ENCODE results near the gene ADGRD1. TPM values are rescaled to one million over a fixed set of nuclear protein-coding genes. Genes with fewer than 3 reads are reported as not detected.

Gene ADGRD1
- total RNA-seq, 4 donors from 2014 or later: 8.3 to 18.1 (median 12.5) TPM

DNA sequence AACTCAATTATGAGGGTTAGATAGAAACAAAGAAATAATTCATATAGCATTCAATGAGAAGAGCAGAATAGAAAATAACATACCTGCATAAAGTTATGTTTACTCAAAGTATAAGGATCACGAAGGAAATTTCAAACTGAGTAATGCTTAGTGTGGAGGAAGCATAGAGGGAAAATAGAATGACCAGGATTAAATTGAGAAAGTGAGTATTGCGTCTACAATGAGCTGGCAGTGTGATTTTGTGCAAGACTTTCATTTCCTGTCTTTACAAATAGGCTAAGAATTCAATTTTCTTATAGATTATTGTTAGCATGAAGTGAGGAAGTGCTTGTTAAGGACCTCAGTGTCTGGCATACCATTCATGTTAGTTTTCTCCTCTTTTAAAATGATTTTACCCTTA, 12.0 kb downstream of the ADGRD1 start:
- no peaks in the 10 kb centered on the region for H3K27me3 ChIP-seq
- H3K27ac ChIP-seq: no peak overlapping the region
- in situ Hi-C loops (cut with MboI; ENCODE audit: low pct_ligation_motif_present in 1 of 4, low pct_unique_long_range_greater_than_20kb in 1 of 4, low sequenced_read_pairs in 3 of 4) (no loop called here), intact Hi-C loops (cut with DNase I; ENCODE audit: low total_unique reads) (no loop called here)
- TF ChIP-seq POLR2A (IDR thresholded peaks at IDR 0.05) (no peak), EP300 (IDR thresholded peaks at IDR 0.05; ENCODE audit: low read depth) (no peak), POLR2AphosphoS5 (IDR thresholded peaks at IDR 0.05) (no peak)
- no peaks in the 10 kb centered on the region for H3K36me3 ChIP-seq
- no peak overlapping the region for H3K4me3 ChIP-seq
- 48 to 71% methylated on average over 2 of the region's 2 CpGs for WGBS, 2 donors (ENCODE audit: low coverage in 1 of 2)
- no peaks in the 10 kb centered on the region for H3K9me3 ChIP-seq
- DNase-seq: no peak
- peaks cover 0 to 14% (median 2%) of the 10 kb centered on the region in 4 donors for H3K4me1 ChIP-seq

DNA sequence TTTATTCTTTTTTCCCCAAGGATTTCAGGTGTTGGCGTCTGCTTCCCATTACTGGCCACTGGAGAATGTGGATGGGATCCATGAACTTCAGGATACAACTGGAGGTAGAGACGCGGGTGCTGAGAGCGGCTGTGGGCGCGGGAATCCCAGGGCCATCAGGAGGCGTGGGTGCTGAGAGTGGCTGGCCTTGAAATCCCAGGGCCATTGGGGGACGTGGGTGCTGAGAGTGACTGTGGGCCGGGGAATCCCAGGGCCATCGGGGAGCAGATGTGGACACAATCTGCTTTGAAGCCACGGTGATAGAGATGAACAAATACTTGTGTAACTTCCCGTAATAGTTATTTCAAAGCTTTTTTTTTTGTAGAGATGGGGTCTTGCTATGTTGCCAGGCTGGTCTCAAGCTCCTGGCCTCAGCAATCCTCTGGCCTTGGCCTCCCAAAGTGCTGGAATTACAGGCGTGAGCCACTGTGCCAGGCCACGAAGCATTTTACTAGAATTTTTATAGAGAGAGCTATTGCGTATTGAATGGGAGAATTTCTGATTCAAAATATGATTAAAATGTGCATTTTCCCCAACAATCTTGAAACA, 12.8 kb downstream of the ADGRD1 start:
- intact Hi-C loops (cut with DNase I; ENCODE audit: low total_unique reads): no loop called here
- no peak for DNase-seq
- peaks cover 0 to 10% (median 2%) of the 10 kb centered on the region in 4 donors for H3K4me1 ChIP-seq
- H3K27me3 ChIP-seq: no peaks in the 10 kb centered on the region
- TF ChIP-seq POLR2AphosphoS5 (IDR thresholded peaks at IDR 0.05) (no peak), POLR2A (IDR thresholded peaks at IDR 0.05) (no peak), EP300 (IDR thresholded peaks at IDR 0.05; ENCODE audit: low read depth) (no peak)
- TF ChIP-seq, protein P1, sequence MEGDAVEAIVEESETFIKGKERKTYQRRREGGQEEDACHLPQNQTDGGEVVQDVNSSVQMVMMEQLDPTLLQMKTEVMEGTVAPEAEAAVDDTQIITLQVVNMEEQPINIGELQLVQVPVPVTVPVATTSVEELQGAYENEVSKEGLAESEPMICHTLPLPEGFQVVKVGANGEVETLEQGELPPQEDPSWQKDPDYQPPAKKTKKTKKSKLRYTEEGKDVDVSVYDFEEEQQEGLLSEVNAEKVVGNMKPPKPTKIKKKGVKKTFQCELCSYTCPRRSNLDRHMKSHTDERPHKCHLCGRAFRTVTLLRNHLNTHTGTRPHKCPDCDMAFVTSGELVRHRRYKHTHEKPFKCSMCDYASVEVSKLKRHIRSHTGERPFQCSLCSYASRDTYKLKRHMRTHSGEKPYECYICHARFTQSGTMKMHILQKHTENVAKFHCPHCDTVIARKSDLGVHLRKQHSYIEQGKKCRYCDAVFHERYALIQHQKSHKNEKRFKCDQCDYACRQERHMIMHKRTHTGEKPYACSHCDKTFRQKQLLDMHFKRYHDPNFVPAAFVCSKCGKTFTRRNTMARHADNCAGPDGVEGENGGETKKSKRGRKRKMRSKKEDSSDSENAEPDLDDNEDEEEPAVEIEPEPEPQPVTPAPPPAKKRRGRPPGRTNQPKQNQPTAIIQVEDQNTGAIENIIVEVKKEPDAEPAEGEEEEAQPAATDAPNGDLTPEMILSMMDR (IDR thresholded peaks at IDR 0.05): no peak
- in situ Hi-C loops (cut with MboI; ENCODE audit: low pct_ligation_motif_present in 1 of 4, low pct_unique_long_range_greater_than_20kb in 1 of 4, low sequenced_read_pairs in 3 of 4): no loop called here
- no peak overlapping the region for H3K4me3 ChIP-seq
- WGBS, 2 donors (ENCODE audit: low coverage in 1 of 2): 65 to 89% methylated on average over 11 to 15 of the region's 15 CpGs
- H3K27ac ChIP-seq: no peak overlapping the region
- H3K36me3 ChIP-seq: no peaks in the 10 kb centered on the region
- no peaks in the 10 kb centered on the region for H3K9me3 ChIP-seq

DNA sequence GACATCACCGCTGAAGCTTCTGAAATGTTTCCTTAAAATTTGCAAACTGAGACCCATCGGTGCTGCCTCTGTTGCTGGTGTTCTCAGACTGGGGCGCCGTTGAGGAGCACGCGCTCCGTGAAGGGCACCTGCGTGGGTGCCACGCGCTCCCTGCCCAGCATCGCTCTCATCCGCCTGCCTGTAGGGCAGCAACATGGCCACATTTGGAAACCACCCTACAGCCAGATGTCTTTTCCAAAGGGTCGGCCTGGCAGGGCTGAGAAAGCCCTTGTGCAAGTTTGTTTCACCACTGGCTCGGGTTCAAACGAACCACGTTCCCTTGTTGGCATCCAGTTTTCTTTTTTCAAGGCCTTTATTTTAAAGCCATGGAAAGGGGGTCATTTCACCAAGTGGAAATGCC, 13.9 kb downstream of the ADGRD1 start:
- 63 to 93% methylated on average over 2 to 16 of the region's 16 CpGs for WGBS, 2 donors (ENCODE audit: low coverage in 1 of 2)
- H3K9me3 ChIP-seq: no peaks in the 10 kb centered on the region
- H3K36me3 ChIP-seq: no peaks in the 10 kb centered on the region
- intact Hi-C loops (cut with DNase I; ENCODE audit: low total_unique reads) (no loop called here), in situ Hi-C loops (cut with MboI; ENCODE audit: low pct_ligation_motif_present in 1 of 4, low pct_unique_long_range_greater_than_20kb in 1 of 4, low sequenced_read_pairs in 3 of 4) (no loop called here)
- TF ChIP-seq EP300 (IDR thresholded peaks at IDR 0.05; ENCODE audit: low read depth) (no peak), POLR2A (IDR thresholded peaks at IDR 0.05) (no peak), POLR2AphosphoS5 (IDR thresholded peaks at IDR 0.05) (no peak)
- TF ChIP-seq, protein P1 (IDR thresholded peaks at IDR 0.05): no peak
- H3K4me1 ChIP-seq: peaks cover 0 to 4% (median 0%) of the 10 kb centered on the region in 4 donors
- DNase-seq: no peak
- no peaks in the 10 kb centered on the region for H3K27me3 ChIP-seq
- no peak overlapping the region for H3K4me3 ChIP-seq
- H3K27ac ChIP-seq: no peak overlapping the region

DNA sequence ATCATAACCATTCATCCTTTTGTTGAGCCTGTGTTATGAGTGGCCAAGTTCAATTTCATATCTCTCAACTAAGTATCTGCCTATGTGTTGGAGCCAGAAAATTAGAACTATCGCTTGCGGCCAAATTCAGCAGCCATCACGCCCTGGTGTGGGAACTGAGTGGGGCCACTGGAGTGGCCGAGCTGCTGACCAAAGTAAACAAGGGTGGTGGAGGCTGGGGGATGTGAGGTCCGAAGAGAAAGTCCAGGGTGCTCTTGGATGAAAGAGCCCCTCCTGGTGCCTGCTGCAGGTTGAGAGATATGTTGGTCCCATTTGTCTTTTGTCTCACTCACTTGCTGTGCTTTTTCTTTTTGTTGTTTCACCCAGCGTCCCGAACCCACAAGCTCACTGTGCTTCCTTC, 14.9 kb downstream of the ADGRD1 start:
- TF ChIP-seq, protein P1 (IDR thresholded peaks at IDR 0.05): no peak
- TF ChIP-seq EP300 (IDR thresholded peaks at IDR 0.05; ENCODE audit: low read depth) (no peak), POLR2A (IDR thresholded peaks at IDR 0.05) (no peak), POLR2AphosphoS5 (IDR thresholded peaks at IDR 0.05) (no peak)
- no peaks in the 10 kb centered on the region for H3K36me3 ChIP-seq

DNA sequence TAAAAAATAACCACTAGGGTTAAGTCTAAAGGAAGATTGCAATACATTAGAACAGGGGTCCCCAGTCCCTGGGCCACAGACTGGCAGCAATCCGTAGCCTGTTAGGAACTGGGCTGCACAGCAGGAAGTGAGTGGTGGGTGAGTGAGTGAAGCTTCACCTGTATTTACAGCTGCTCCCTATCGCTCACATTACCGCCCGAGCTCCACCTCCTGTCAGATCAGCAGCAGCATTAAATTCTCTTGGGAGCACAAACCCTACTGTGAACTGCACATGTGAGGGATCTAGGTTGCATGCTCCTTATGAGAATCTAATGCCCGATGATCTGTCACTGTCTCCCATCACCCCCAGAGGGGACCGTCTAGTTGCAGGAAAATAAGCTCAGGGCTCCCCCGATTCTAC, 15.5 kb downstream of the ADGRD1 start:
- whole genome bisulfite sequencing, 2 donors (ENCODE audit: low coverage in 1 of 2): 62 to 70% methylated on average over 2 to 7 of the region's 7 CpGs
- H3K27me3 ChIP-seq: no peaks in the 10 kb centered on the region
- no peak overlapping the region for H3K27ac ChIP-seq
- no peaks in the 10 kb centered on the region for H3K9me3 ChIP-seq
- H3K36me3 ChIP-seq: no peaks in the 10 kb centered on the region
- no peak overlapping the region for H3K4me3 ChIP-seq
- intact Hi-C loops (cut with DNase I; ENCODE audit: low total_unique reads) (no loop called here), in situ Hi-C loops (cut with MboI; ENCODE audit: low pct_ligation_motif_present in 1 of 4, low pct_unique_long_range_greater_than_20kb in 1 of 4, low sequenced_read_pairs in 3 of 4) (no loop called here)
- TF ChIP-seq EP300 (IDR thresholded peaks at IDR 0.05; ENCODE audit: low read depth) (no peak), POLR2AphosphoS5 (IDR thresholded peaks at IDR 0.05) (no peak), POLR2A (IDR thresholded peaks at IDR 0.05) (no peak)
- TF ChIP-seq, protein P1 (IDR thresholded peaks at IDR 0.05): no peak
- DNase-seq: no peak
- peaks cover 0 to 4% (median 0%) of the 10 kb centered on the region in 4 donors for H3K4me1 ChIP-seq

More for the DNA sequence above, 14.9 kb downstream of the ADGRD1 start:
- H3K27me3 ChIP-seq: no peaks in the 10 kb centered on the region
- intact Hi-C loops (cut with DNase I; ENCODE audit: low total_unique reads) (no loop called here), in situ Hi-C loops (cut with MboI; ENCODE audit: low pct_ligation_motif_present in 1 of 4, low pct_unique_long_range_greater_than_20kb in 1 of 4, low sequenced_read_pairs in 3 of 4) (no loop called here)
- H3K27ac ChIP-seq: no peak overlapping the region
- H3K4me3 ChIP-seq: no peak overlapping the region
- H3K4me1 ChIP-seq: peaks cover 0 to 4% (median 0%) of the 10 kb centered on the region in 4 donors
- no peaks in the 10 kb centered on the region for H3K9me3 ChIP-seq
- DNase-seq: no peak
- 85% methylated on average over 3 to 7 of the region's 7 CpGs for WGBS, 2 donors (ENCODE audit: low coverage in 1 of 2)
